HepG2 (cell line): ENCODE data around the gene SYNE3. TPM values are rescaled to one million over a fixed set of nuclear protein-coding genes. Genes with fewer than 3 reads are reported as not detected.

Experiments used
- AKAP8 ChIP-seq: sonication (generic); formaldehyde crosslinking; IDR thresholded peaks from 2 replicates; pipeline ENCODE4 v1.5.1; 2020; ENCODE audit warnings: mild to moderate bottlenecking, missing genetic modification reagents
- FOXA1 ChIP-seq, 2 experiments: fragments of 450-650 bp in 1 of 2; sonication (generic) in 1 of 2; formaldehyde crosslinking in 1 of 2; IDR thresholded peaks; 2 replicates each; pipeline versions ENCODE4 v1.4.0 to v1.6.1; 2016 to 2020; ENCODE audit warnings: missing genetic modification reagents in 1 of 2
- FOXA3 ChIP-seq: IDR thresholded peaks from 2 replicates; pipeline ENCODE4 v1.6.1; 2016; ENCODE audit warnings: missing genetic modification reagents, missing compliant biosample characterization
- KLF13 ChIP-seq: sonication (generic); formaldehyde crosslinking; IDR thresholded peaks from 2 replicates; pipeline ENCODE4 v1.4.0; 2020; ENCODE audit warnings: mild to moderate bottlenecking, missing genetic modification reagents
- RNF2 ChIP-seq: fragments of 450-650 bp; conservative IDR thresholded peaks from 2 replicates; pipeline ENCODE4 v1.6.1; 2016; ENCODE audit warnings: low read depth
- YEATS2 ChIP-seq: sonication (generic); formaldehyde crosslinking; IDR thresholded peaks from 2 replicates; pipeline ENCODE4 v1.4.0; 2020; ENCODE audit warnings: missing genetic modification reagents, borderline replicate concordance
- ZNF232 ChIP-seq: sonication (generic); formaldehyde crosslinking; IDR thresholded peaks from 2 replicates; pipeline ENCODE4 v1.4.0; 2020; ENCODE audit warnings: missing genetic modification reagents, borderline replicate concordance
- ZNF629 ChIP-seq: sonication (generic); formaldehyde crosslinking; conservative IDR thresholded peaks from 2 replicates; pipeline ENCODE4 v1.5.0; 2020; ENCODE audit warnings: missing genetic modification reagents
- ZNF747 ChIP-seq: sonication (generic); formaldehyde crosslinking; IDR thresholded peaks from 2 replicates; pipeline ENCODE4 v1.8.1; 2023; ENCODE audit warnings: missing genetic modification reagents, mild to moderate bottlenecking, borderline replicate concordance
- polyA plus RNA-seq, 8 experiments: library from polyadenylated mRNA; depleted of rRNA in 3 of 8; stranded (reverse) in 7 of 8; unstranded in 1 of 8; fragments of >200 nt; fragmentation: Illumina TruSeq in 4 of 8; extraction: Trizol in 4 of 8; gene quantifications; 2 replicates each; pipeline versions ENCODE4 v1.2.1 to v1.2.3, GENCODE V29; 2011 to 2016; ENCODE audit warnings: low read depth in 4 of 8, missing spikeins in 1 of 8, mixed read lengths in 1 of 8; ENCODE audit not compliant: insufficient read depth in 1 of 8
- total RNA-seq, 5 experiments: library from RNA; depleted of rRNA; stranded (reverse); fragments of >200 nt; fragmentation: Illumina TruSeq; extraction: Trizol; gene quantifications; 2 replicates each; pipeline ENCODE4 v1.2.3, GENCODE V29; 2016; ENCODE audit warnings: low read depth in 1 of 5
- TF ChIP-seq, protein P1 (sequence below): sonication (generic); formaldehyde crosslinking; IDR thresholded peaks from 2 replicates; pipeline ENCODE4 v1.4.0; 2020; ENCODE audit warnings: mild to moderate bottlenecking, missing genetic modification reagents
- TF ChIP-seq, protein P2 (sequence below): sonication (generic); formaldehyde crosslinking; IDR thresholded peaks from 2 replicates; pipeline ENCODE4 v1.4.0; 2020; ENCODE audit warnings: missing genetic modification reagents
- TF ChIP-seq, protein P3 (sequence below): sonication (generic); formaldehyde crosslinking; IDR thresholded peaks from 2 replicates; pipeline ENCODE4 v1.8.1; 2023; ENCODE audit warnings: mild to moderate bottlenecking, moderate library complexity, missing genetic modification reagents
- TF ChIP-seq, protein P4 (sequence below): sonication (generic); formaldehyde crosslinking; conservative IDR thresholded peaks from 2 replicates; pipeline ENCODE4 v1.5.0; 2020; ENCODE audit warnings: missing genetic modification reagents
- TF ChIP-seq, protein P5 (sequence below): IDR thresholded peaks from 2 replicates; pipeline ENCODE4 v1.6.1; 2018; ENCODE audit warnings: missing genetic modification reagents, mild to moderate bottlenecking, missing compliant biosample characterization

SYNE3 gene
- total and polyA plus RNA-seq, 2 of the 13 experiments (the other 11 are each of a cell fraction or from before 2014, with no cell fraction given) = 7.8 to 8.0 TPM

DNA sequence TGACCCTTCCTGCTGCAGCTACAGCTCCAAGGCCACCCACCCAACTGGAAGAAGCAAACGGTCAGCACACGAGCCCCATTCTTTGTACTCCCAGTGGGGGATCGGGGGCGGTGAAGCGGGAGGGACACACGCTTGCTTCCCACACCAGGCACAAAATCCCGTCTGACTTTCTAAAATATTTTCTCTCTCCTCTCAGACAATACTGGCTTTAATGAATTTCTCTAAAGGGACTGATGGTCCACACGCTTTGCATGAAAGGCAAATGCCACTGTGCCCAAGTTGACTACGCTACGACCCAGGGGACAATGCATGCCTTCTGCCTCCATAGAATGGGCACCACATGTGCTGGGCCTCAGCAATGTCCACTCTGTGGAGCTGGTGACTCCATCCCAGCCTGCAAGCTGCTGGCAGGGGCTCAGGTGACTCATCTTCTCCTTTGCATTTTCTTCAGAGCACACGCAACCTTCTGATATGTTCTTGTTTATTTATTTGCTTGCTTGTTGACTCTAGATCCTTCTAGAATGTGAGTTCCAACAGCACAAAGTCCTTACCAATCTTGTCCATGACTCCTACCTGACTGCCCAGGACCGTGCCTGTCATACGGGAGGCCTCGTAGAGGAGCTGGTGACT, 15.6 kb downstream of the SYNE3 start (continued):
- TF ChIP-seq, protein P1, sequence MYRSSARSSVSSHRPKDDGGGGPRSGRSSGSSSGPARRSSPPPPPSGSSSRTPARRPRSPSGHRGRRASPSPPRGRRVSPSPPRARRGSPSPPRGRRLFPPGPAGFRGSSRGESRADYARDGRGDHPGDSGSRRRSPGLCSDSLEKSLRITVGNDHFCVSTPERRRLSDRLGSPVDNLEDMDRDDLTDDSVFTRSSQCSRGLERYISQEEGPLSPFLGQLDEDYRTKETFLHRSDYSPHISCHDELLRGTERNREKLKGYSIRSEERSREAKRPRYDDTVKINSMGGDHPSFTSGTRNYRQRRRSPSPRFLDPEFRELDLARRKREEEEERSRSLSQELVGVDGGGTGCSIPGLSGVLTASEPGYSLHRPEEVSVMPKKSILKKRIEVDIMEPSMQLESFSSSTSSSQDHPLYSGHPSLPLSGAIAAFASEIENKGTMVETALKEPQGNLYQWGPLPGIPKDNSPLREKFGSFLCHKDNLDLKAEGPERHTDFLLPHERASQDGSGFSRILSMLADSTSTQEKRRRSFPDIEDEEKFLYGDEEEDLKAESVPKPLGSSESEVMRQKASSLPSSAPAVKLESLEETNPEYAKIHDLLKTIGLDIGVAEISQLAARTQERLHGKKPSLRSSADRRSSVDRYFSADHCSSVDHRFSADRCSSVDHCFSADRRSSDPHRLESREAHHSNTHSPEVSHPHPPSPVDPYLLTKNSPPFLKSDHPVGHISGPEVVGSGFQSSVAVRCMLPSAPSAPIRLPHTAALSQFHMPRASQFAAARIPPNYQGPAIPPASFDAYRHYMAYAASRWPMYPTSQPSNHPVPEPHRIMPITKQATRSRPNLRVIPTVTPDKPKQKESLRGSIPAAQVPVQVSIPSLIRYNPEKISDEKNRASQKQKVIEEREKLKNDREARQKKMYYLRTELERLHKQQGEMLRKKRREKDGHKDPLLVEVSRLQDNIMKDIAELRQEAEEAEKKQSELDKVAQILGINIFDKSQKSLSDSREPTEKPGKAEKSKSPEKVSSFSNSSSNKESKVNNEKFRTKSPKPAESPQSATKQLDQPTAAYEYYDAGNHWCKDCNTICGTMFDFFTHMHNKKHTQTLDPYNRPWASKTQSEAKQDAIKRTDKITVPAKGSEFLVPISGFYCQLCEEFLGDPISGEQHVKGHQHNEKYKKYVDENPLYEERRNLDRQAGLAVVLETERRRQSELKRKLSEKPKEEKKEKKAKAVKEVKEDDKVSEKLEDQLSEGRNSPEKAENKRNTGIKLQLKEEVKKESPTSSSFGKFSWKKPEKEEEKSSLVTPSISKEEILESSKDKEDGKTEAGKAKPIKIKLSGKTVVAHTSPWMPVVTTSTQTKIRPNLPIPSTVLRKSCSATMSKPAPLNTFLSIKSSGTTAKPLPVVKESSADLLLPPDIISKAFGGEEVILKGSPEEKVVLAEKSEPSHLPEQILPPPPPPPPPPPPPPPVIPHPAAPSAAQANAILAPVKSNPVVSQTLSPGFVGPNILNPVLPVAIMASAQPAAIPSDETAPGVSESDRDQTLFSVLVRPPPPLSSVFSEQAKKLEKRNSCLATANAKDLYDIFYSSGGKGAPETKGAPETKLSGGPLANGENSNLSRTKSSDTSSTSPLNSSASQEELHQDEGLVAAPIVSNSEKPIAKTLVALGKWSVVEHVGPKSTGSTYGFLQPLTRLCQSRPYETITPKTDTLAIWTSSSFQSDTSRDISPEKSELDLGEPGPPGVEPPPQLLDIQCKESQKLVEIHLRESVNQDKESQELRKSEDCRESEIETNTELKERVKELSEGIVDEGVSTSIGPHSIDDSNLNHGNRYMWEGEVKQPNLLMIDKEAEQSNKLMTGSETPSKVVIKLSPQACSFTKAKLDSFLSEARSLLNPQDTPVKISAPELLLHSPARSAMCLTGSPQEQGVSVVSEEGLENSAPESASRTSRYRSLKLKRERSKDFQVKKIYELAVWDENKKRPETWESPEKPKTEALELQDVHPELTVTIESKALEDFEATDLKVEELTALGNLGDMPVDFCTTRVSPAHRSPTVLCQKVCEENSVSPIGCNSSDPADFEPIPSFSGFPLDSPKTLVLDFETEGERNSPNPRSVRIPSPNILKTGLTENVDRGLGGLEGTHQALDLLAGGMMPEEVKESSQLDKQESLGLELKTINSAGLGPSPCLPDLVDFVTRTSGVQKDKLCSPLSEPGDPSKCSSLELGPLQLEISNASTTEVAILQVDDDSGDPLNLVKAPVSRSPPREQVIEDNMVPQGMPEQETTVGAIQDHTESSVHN (CRISPR knock-in tag) = no peak
- TF ChIP-seq, protein P2, sequence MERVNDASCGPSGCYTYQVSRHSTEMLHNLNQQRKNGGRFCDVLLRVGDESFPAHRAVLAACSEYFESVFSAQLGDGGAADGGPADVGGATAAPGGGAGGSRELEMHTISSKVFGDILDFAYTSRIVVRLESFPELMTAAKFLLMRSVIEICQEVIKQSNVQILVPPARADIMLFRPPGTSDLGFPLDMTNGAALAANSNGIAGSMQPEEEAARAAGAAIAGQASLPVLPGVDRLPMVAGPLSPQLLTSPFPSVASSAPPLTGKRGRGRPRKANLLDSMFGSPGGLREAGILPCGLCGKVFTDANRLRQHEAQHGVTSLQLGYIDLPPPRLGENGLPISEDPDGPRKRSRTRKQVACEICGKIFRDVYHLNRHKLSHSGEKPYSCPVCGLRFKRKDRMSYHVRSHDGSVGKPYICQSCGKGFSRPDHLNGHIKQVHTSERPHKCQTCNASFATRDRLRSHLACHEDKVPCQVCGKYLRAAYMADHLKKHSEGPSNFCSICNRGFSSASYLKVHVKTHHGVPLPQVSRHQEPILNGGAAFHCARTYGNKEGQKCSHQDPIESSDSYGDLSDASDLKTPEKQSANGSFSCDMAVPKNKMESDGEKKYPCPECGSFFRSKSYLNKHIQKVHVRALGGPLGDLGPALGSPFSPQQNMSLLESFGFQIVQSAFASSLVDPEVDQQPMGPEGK (CRISPR knock-in tag) = 0 out of 2 replicates have a peak, but pooled peaks have one; percentile 16
- 0 out of 2 replicates have a peak, but pooled peaks have one; percentile 40 for TF ChIP-seq ZNF629 (CRISPR knock-in tag)
- no peak for TF ChIP-seq FOXA1 (IDR thresholded peaks at IDR 0.05)
- TF ChIP-seq FOXA1 (CRISPR knock-in tag; IDR thresholded peaks at IDR 0.05) = 0 out of 2 replicates have a peak, but pooled peaks have one; percentile 15
- no peak for TF ChIP-seq YEATS2
- TF ChIP-seq KLF13 = 0 out of 2 replicates have a peak, but pooled peaks have one; percentile 31
- TF ChIP-seq, protein P3, sequence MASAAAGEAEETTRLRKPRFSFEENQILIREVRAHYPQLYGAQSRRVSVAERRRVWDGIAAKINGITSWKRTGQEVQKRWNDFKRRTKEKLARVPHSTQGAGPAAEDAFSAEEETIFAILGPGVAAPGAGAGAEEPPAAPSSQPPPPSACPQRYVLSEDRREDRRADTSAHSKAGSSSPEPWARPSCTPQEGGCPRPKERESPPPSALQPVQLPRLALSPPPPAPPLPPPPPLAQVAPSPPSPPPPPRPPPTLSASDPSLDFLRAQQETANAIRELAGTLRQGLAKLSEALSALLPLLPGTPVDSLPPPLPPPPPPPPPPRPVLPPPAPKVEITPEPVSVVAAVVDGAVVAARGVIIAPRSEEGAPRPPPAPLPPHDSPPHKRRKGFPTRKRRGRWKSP = no peak
- peak; percentile 29; the same call in 1 of the 2 replicates for TF ChIP-seq FOXA3 (CRISPR knock-in tag)
- TF ChIP-seq, protein P4, sequence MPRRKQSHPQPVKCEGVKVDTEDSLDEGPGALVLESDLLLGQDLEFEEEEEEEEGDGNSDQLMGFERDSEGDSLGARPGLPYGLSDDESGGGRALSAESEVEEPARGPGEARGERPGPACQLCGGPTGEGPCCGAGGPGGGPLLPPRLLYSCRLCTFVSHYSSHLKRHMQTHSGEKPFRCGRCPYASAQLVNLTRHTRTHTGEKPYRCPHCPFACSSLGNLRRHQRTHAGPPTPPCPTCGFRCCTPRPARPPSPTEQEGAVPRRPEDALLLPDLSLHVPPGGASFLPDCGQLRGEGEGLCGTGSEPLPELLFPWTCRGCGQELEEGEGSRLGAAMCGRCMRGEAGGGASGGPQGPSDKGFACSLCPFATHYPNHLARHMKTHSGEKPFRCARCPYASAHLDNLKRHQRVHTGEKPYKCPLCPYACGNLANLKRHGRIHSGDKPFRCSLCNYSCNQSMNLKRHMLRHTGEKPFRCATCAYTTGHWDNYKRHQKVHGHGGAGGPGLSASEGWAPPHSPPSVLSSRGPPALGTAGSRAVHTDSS (CRISPR knock-in tag) = no peak
- no peak for TF ChIP-seq ZNF232 (CRISPR knock-in tag)
- no peak for TF ChIP-seq ZNF747 (CRISPR knock-in tag)
- no peak for TF ChIP-seq AKAP8 (CRISPR knock-in tag)
- TF ChIP-seq, protein P5, sequence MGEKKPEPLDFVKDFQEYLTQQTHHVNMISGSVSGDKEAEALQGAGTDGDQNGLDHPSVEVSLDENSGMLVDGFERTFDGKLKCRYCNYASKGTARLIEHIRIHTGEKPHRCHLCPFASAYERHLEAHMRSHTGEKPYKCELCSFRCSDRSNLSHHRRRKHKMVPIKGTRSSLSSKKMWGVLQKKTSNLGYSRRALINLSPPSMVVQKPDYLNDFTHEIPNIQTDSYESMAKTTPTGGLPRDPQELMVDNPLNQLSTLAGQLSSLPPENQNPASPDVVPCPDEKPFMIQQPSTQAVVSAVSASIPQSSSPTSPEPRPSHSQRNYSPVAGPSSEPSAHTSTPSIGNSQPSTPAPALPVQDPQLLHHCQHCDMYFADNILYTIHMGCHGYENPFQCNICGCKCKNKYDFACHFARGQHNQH (CRISPR knock-in tag) = no peak
- no peak for TF ChIP-seq RNF2
